Liver (tissue), 9 donors: ENCODE measurements around the gene LRRC4B. TPM values are rescaled to one million over a fixed set of nuclear protein-coding genes. Genes with fewer than 3 reads are reported as not detected.

Experiments
- DNase-seq: peaks from one replicate; pipeline ENCODE4 v3.0.0-alpha.2; 2017; ENCODE audit warnings: low spot score
- H3K27ac ChIP-seq, 2 donors: one replicate each; pipeline ENCODE4 v1.7.0; 2013; ENCODE audit warnings: inconsistent platforms in 2 of 2, low read length in 2 of 2, control low read depth in 1 of 2, low read depth in 1 of 2, mild to moderate bottlenecking in 1 of 2
- H3K27me3 ChIP-seq, 4 donors: one replicate each; pipeline versions ENCODE4 v1.6.1 to v1.7.0; 2013; ENCODE audit warnings: low read length in 3 of 4, inconsistent platforms in 1 of 4, mild to moderate bottlenecking in 1 of 4, moderate library complexity in 1 of 4; ENCODE audit not compliant: control insufficient read depth in 4 of 4, insufficient read depth in 4 of 4
- H3K36me3 ChIP-seq, 4 donors: one replicate each; pipeline versions ENCODE4 v1.6.1 to v1.7.0; 2013; ENCODE audit warnings: low read length in 3 of 4, mild to moderate bottlenecking in 3 of 4, low read depth in 1 of 4, moderate library complexity in 1 of 4; ENCODE audit not compliant: control insufficient read depth in 4 of 4, insufficient read depth in 3 of 4
- H3K4me1 ChIP-seq, 4 donors: one replicate each; pipeline versions ENCODE4 v1.6.1 to v1.7.0; 2013; ENCODE audit warnings: low read length in 3 of 4, mild to moderate bottlenecking in 3 of 4, moderate library complexity in 1 of 4; ENCODE audit not compliant: control insufficient read depth in 4 of 4, insufficient read depth in 4 of 4
- H3K4me3 ChIP-seq, 3 donors: one replicate each; pipeline versions ENCODE4 v1.6.1 to v1.7.0; 2013; ENCODE audit warnings: low read length in 3 of 3, control low read depth in 1 of 3, low read depth in 1 of 3, mild to moderate bottlenecking in 1 of 3
- H3K9ac ChIP-seq, 2 donors: one replicate each; pipeline ENCODE4 v1.7.0; 2013; ENCODE audit warnings: low read length in 2 of 2, mild to moderate bottlenecking in 2 of 2, moderate library complexity in 2 of 2, control low read depth in 1 of 2, low read depth in 1 of 2
- H3K9me3 ChIP-seq, 4 donors: one replicate each; pipeline versions ENCODE4 v1.6.1 to v1.7.0; 2013; ENCODE audit warnings: low read length in 3 of 4; ENCODE audit not compliant: control insufficient read depth in 4 of 4
- CTCF ChIP-seq: fragments of 150-350 bp; IDR thresholded peaks from 2 replicates; pipeline ENCODE4 v1.5.1; 2017; ENCODE audit warnings: improper control_type of control experiment, low read depth, low read length; ENCODE audit not compliant: missing input control
- EGR1 ChIP-seq, 2 donors: IDR thresholded peaks; 2 replicates each; pipeline ENCODE4 v1.6.1; 2016 to 2018; ENCODE audit warnings: antibody characterized with exemption in 2 of 2, low read depth in 2 of 2
- FOXA2 ChIP-seq: IDR thresholded peaks from 2 replicates; pipeline ENCODE4 v1.6.1; 2016; ENCODE audit warnings: antibody characterized with exemption
- GABPA ChIP-seq, 2 donors: IDR thresholded peaks in 1 of 2; conservative IDR thresholded peaks in 1 of 2; 2 replicates each; pipeline ENCODE4 v1.6.1; 2016; ENCODE audit warnings: antibody characterized with exemption in 2 of 2, mild to moderate bottlenecking in 1 of 2, moderate library complexity in 1 of 2
- HNF4A ChIP-seq, 2 donors: conservative IDR thresholded peaks; 2 replicates each; pipeline ENCODE4 v1.6.1; 2016; ENCODE audit warnings: antibody characterized with exemption in 2 of 2, mild to moderate bottlenecking in 2 of 2
- HNF4G ChIP-seq: IDR thresholded peaks from 2 replicates; pipeline ENCODE4 v1.6.1; 2016; ENCODE audit warnings: antibody characterized with exemption
- JUND ChIP-seq, 2 donors: IDR thresholded peaks; 2 replicates each; pipeline ENCODE4 v1.6.1; 2016; ENCODE audit warnings: antibody characterized with exemption in 2 of 2
- MAX ChIP-seq: IDR thresholded peaks from 2 replicates; pipeline ENCODE4 v1.6.1; 2016; ENCODE audit warnings: antibody characterized with exemption
- NR2F2 ChIP-seq: IDR thresholded peaks from 2 replicates; pipeline ENCODE4 v1.6.1; 2016; ENCODE audit warnings: antibody characterized with exemption
- RAD21 ChIP-seq, 2 donors: IDR thresholded peaks; 2 replicates each; pipeline ENCODE4 v1.6.1; 2016; ENCODE audit warnings: antibody characterized with exemption in 2 of 2, mild to moderate bottlenecking in 2 of 2
- SP1 ChIP-seq: IDR thresholded peaks from 2 replicates; pipeline ENCODE4 v1.6.1; 2018; ENCODE audit warnings: antibody characterized with exemption, mild to moderate bottlenecking
- TAF1 ChIP-seq: conservative IDR thresholded peaks from 2 replicates; pipeline ENCODE4 v1.6.1; 2016; ENCODE audit warnings: antibody characterized with exemption, mild to moderate bottlenecking
- YY1 ChIP-seq: IDR thresholded peaks from 2 replicates; pipeline ENCODE4 v1.6.1; 2016; ENCODE audit warnings: antibody characterized with exemption, mild to moderate bottlenecking
- ZBTB33 ChIP-seq: IDR thresholded peaks from 2 replicates; pipeline ENCODE4 v1.6.1; 2016; ENCODE audit warnings: antibody characterized with exemption
- WGBS: extraction: QIAGEN DNeasy Blood & Tissue Kit; methylation state at CpG from one replicate; pipeline ENCODE4 v1.1.7; 2013; 5-methylcytosine and 5-hydroxymethylcytosine counted together
- polyA plus RNA-seq, 2 donors: library from polyadenylated mRNA; stranded (reverse) in 1 of 2; unstranded in 1 of 2; fragments of 200-250 nt in 1 of 2; fragments of >200 nt in 1 of 2; fragmentation: Nextera tagmentation in 1 of 2; extraction: Ambion mirVana in 1 of 2; gene quantifications; one replicate each; pipeline versions ENCODE4 v1.2.1 to v1.2.3, GENCODE V29; 2013 to 2015
- total RNA-seq, 2 donors: library from RNA; depleted of rRNA; stranded (reverse); fragments of >200 nt; gene quantifications; one replicate each; pipeline ENCODE4 v1.2.3, GENCODE V29; 2014
- TF ChIP-seq, protein P1 (sequence below): IDR thresholded peaks from 2 replicates; pipeline ENCODE4 v1.6.1; 2016; ENCODE audit warnings: antibody characterized with exemption
- TF ChIP-seq, protein P2 (sequence below): IDR thresholded peaks from 2 replicates; pipeline ENCODE4 v1.6.1; 2016; ENCODE audit warnings: antibody characterized with exemption, mild to moderate bottlenecking
- donor health status: healthy.
- donor health status: healthy.
- donor health status: healthy.
- donor health status: healthy.
- donor health status: healthy.

Gene LRRC4B
- total and polyA plus RNA-seq, 4 donors: 0.11 to 1.1 (median 0.79) TPM

GRCh38 chr19:50553134-50553703, 15.0 kb downstream of the LRRC4B start:
- TF ChIP-seq FOXA2 (no peak), HNF4A (conservative IDR thresholded peaks at IDR 0.05) (no peak), SP1 (no peak), YY1 (no peak), TAF1 (no peak), NR2F2 (no peak), JUND (IDR thresholded peaks at IDR 0.05) (no peak), RAD21 (IDR thresholded peaks at IDR 0.05) (no peak), ZBTB33 (no peak), MAX (no peak), GABPA (IDR thresholded peaks at IDR 0.05 in 1 of 2, conservative IDR thresholded peaks at IDR 0.05 in 1 of 2) (no peak), CTCF (no peak), HNF4G (no peak), EGR1 (IDR thresholded peaks at IDR 0.05; ENCODE audit: low read depth in 2 of 2) (no peak)
- Histone ChIP-seq H3K4me1 (peaks cover 0 to 11% (median 2%) of the 10 kb centered on the region in 4 donors), H3K36me3 (no peaks in the 10 kb centered on the region), H3K9me3 (no peaks in the 10 kb centered on the region), H3K27ac (no peak overlapping the region), H3K4me3 (no peak overlapping the region), H3K9ac (no peak overlapping the region), H3K27me3 (peaks cover 0 to 8% (median 6%) of the 10 kb centered on the region in 4 donors)
- WGBS: 77% methylated on average over 19 of the region's 19 CpGs
- no peak for DNase-seq

DNA sequence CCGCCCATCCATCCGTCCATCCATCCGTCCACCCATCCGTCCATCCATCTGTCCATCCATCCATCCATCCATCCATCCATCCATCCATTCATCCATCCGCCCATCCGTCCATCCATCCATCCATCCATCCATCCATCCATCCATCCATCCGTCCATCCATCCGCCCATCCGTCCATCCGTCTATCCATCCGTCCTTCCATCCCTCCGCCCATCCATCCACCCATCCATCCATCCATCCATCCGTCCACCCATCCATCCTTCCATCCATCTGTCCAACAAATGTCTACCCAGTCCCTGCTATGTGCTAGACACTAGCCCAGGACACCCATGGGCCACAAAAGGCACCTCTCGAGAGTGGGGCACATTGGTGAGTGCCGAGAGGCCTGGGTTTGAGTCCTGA, 15.7 kb downstream of the LRRC4B start:
- 83% methylated on average over 15 of the region's 15 CpGs for WGBS
- Histone ChIP-seq H3K9ac (no peak overlapping the region), H3K4me1 (peaks cover 0 to 11% (median 2%) of the 10 kb centered on the region in 4 donors), H3K27me3 (peaks cover 0 to 8% (median 6%) of the 10 kb centered on the region in 4 donors), H3K27ac (no peak overlapping the region), H3K4me3 (no peak overlapping the region), H3K36me3 (no peaks in the 10 kb centered on the region), H3K9me3 (no peaks in the 10 kb centered on the region)
- DNase-seq: no peak
- TF ChIP-seq, protein P1, sequence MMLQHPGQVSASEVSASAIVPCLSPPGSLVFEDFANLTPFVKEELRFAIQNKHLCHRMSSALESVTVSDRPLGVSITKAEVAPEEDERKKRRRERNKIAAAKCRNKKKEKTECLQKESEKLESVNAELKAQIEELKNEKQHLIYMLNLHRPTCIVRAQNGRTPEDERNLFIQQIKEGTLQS: no peak
- no peak for TF ChIP-seq JUND (IDR thresholded peaks at IDR 0.05)
- no peak for TF ChIP-seq MAX
- no peak for TF ChIP-seq HNF4A (conservative IDR thresholded peaks at IDR 0.05)
- TF ChIP-seq, protein P2, sequence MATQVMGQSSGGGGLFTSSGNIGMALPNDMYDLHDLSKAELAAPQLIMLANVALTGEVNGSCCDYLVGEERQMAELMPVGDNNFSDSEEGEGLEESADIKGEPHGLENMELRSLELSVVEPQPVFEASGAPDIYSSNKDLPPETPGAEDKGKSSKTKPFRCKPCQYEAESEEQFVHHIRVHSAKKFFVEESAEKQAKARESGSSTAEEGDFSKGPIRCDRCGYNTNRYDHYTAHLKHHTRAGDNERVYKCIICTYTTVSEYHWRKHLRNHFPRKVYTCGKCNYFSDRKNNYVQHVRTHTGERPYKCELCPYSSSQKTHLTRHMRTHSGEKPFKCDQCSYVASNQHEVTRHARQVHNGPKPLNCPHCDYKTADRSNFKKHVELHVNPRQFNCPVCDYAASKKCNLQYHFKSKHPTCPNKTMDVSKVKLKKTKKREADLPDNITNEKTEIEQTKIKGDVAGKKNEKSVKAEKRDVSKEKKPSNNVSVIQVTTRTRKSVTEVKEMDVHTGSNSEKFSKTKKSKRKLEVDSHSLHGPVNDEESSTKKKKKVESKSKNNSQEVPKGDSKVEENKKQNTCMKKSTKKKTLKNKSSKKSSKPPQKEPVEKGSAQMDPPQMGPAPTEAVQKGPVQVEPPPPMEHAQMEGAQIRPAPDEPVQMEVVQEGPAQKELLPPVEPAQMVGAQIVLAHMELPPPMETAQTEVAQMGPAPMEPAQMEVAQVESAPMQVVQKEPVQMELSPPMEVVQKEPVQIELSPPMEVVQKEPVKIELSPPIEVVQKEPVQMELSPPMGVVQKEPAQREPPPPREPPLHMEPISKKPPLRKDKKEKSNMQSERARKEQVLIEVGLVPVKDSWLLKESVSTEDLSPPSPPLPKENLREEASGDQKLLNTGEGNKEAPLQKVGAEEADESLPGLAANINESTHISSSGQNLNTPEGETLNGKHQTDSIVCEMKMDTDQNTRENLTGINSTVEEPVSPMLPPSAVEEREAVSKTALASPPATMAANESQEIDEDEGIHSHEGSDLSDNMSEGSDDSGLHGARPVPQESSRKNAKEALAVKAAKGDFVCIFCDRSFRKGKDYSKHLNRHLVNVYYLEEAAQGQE: no peak
- no peak for TF ChIP-seq SP1
- no peak for TF ChIP-seq YY1
- no peak for TF ChIP-seq RAD21 (IDR thresholded peaks at IDR 0.05)
- no peak for TF ChIP-seq FOXA2
- TF ChIP-seq ZBTB33: no peak
